ENCODE results near the gene ZNF700.

ZNF700 gene

DNA sequence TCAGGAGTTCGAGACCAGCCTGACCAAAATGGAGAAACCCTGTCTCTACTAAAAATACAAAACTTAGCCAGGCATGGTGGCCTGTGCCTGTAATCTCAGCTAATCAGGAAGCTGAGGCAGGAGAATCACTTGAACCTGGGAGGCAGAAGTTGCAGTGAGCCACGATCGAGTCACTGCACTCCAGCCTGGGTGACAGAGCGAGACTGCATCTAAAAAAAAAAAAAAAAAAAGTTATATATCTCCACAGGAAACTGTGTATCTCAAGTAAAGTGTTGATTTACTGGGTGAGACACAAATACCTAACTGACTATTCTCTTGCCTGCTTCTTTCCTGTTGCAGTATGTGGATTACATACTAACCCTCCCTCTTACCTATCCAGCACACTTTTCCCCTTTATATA is 67.0 kb downstream of the ZNF700 start:
- DNase-seq: peak; percentile 44

DNA sequence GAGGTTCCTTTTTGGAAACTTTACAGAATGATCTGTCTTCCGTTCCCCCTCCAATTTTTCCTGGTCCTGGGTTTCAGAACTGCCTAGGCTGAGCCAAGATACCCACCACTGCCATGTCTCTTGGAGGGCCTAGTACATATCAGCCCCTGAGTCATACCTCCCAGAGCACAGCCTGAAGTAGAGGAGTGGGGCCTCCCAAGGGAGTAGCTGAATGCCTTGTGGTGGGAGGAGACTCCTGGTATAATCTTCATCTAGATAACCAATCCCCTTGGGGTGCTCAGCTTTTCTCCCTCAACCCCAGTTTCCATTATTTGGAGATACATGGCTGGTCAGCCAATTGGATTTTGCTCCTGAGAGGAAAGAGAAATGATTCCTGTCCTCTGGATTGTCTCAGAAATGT is 70.3 kb downstream of the ZNF700 start:
- peak; percentile 89 for DNase-seq

Measured in fibroblast of skin of back (primary cell).